NCI-H1930 (cell line): ENCODE measurements around the gene BTBD7.
"Not testable (repeated sequence)": the region's sequence is repeated elsewhere in the genome, so short reads cannot be mapped to it uniquely, and the experiment has no call there.

Experiments used
- DNase-seq, 2 experiments: peaks; one replicate each; lab custom pipeline; 2025; lab: John Stamatoyannopoulos, UW

Gene BTBD7

GRCh38 chr14:93246534-93246933 is 86.3 kb downstream of the BTBD7 start:
- DNase-seq: no peak

GRCh38 chr14:93245764-93246420 is 86.9 kb downstream of the BTBD7 start:
- no peak for DNase-seq

GRCh38 chr14:93240678-93241000 is 92.2 kb downstream of the BTBD7 start:
- no peak for DNase-seq

GRCh38 chr14:93239869-93240677 is 92.8 kb downstream of the BTBD7 start:
- no peak for DNase-seq

GRCh38 chr14:93234798-93235197 is 98.0 kb downstream of the BTBD7 start:
- DNase-seq: no peak

- not testable (repeated sequence) for DNase-seq
Observed at GRCh38 chr14:93233078-93233477, 99.8 kb downstream of the BTBD7 start.

GRCh38 chr14:93232159-93232558 is 100.7 kb downstream of the BTBD7 start:
- no peak for DNase-seq

GRCh38 chr14:93231129-93231979 is 101.5 kb downstream of the BTBD7 start:
- peak in 1 of 2 experiments; percentile 5 for DNase-seq

GRCh38 chr14:93230539-93230938 is 102.3 kb downstream of the BTBD7 start:
- DNase-seq: no peak

GRCh38 chr14:93228550-93228949 is 104.3 kb downstream of the BTBD7 start:
- no peak for DNase-seq

- no peak for DNase-seq
Observed at GRCh38 chr14:93223565-93223964, 109.3 kb downstream of the BTBD7 start.

GRCh38 chr14:93220509-93220908 is 112.3 kb downstream of the BTBD7 start:
- no peak for DNase-seq

GRCh38 chr14:93219103-93219726 is 113.6 kb downstream of the BTBD7 start:
- DNase-seq: peak; percentile 5 to 24

- no peak for DNase-seq
Observed at GRCh38 chr14:93214598-93214997, 118.2 kb downstream of the BTBD7 start.

- no peak for DNase-seq
Observed at GRCh38 chr14:93212432-93212831, 120.4 kb downstream of the BTBD7 start.

- peak; percentile 42 to 46 for DNase-seq
Observed at GRCh38 chr14:93207468-93208308, 125.1 kb downstream of the BTBD7 start.

GRCh38 chr14:93206793-93207467 is 125.9 kb downstream of the BTBD7 start, which contains the start of the genes GON7 and UBR7:
GON7 (minus strand) TSS chr14:93207065; CDS start chr14:93207037, 28 bp downstream.
UBR7 (plus strand) TSS chr14:93207256; CDS start chr14:93207292, 36 bp downstream.
- DNase-seq: peak; percentile 92 to 93

- DNase-seq: no peak
Observed at GRCh38 chr14:93201155-93201704, 131.6 kb downstream of the BTBD7 start.

- no peak for DNase-seq
Observed at GRCh38 chr14:93200553-93200952, 132.3 kb downstream of the BTBD7 start.

- DNase-seq: no peak
Observed at GRCh38 chr14:93199031-93199430, 133.8 kb downstream of the BTBD7 start.
